ENCODE data around the gene ARPC3. TPM values are rescaled to one million over a fixed set of nuclear protein-coding genes. Genes with fewer than 3 reads are reported as not detected.
"Not testable (repeated sequence)": the region's sequence is repeated elsewhere in the genome, so short reads cannot be mapped to it uniquely, and the experiment has no call there.

Gene ARPC3
- total RNA-seq (2014; rRNA removed; shearing (Covaris generic)) = 601 and 663 TPM in 2 replicates

DNA sequence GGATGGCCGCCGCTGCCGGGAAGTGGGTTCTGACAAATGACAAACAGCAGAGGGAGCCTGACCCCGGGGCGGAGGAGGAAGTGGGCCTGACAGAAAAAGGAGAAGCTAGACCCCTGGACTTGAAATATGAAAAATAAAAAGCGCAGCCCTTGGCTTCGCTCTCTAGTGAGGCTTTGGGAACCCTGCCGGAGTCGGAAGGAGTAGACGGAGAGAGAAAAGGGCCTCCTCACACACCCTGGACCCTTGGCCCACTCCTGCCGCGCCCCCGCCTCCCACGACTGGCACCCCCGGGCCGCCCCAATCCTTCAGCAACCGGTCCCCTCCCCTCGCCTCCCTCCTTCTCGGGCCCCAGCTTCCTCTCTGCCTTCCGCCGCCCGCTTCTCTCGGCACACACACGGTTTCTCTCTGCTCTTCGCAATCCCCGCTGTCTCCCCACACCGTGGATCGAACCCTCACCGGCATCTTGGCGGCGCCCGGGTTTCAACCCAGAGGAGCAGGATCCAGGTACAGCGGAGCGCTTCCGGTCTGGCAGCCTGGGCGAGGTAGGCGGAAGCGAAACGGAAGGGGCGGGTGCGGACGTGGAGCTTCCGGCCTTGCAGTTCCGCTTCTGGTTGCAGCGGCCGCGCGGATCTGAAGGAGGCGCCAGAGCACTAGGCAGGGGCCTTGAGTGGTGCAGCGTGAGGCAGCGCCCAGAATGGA is at the start of gene ARPC3:
ARPC3 (minus strand) TSS at position 539 of the 699 bp plus-strand sequence; CDS start at position 462, 77 bp downstream.
- in situ Hi-C loops (cut with HindIII; ENCODE audit: low sequenced_read_pairs) = no loop called here
- peak; percentile 96 for DNase-seq (ENCODE audit: low spot score)

DNA sequence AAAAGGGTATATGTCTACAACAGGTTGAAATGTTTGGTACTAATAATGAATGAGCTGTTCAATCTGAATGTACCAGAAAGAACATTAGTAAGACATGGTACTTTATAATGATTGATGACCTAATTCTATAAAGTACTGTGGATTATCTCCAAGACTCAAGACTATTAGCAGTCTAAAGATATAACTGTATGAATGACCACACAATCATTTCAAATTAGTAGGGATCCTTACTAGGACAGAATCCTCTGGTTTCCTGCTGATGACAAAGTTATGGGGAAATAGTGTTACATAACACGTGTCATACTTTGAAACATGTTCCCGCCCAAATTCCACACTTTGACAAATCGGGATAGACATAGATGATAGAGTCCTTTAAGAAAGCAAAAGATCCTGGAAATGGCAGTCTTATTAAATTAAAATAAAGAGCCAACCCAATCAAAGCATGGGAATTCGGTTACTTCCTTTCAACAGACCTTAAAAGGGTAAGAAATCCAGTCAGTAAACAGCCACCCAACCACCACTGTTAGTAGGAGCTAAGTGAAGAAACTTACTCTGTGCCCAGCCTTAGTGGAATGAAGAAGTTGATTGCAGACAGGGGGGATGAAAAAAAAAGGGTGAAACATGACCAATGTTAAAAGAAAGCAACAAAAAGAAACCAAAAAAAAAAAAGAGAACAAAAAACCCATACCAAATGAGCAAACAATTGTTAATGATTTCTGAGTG is 49.0 kb upstream of the ARPC3 start:
- DNase-seq (ENCODE audit: low spot score) = no peak
- in situ Hi-C loops (cut with HindIII; ENCODE audit: low sequenced_read_pairs) = no loop called here

DNA sequence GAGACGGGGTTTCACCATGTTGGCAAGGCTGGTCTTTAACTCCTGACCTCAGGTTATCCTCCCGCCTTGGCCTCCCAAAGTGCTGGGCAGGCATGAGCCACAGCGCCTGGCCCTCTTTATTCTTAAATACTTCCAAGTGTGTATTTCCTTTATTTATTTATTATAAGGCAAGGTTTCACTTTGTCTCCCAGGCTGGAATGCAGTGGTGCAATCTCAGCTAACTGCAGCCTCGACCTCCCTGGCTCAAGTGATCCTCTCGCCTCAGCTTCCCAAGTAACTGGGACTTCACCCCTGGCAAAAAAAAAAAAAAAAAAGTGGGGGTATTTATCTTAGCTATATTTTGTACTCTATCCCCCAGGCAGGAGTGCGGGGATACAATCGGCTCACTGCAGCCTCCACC is 25.3 kb upstream of the ARPC3 start:
- in situ Hi-C loops (cut with HindIII; ENCODE audit: low sequenced_read_pairs) = no loop called here
- no peak for DNase-seq (ENCODE audit: low spot score)

DNA sequence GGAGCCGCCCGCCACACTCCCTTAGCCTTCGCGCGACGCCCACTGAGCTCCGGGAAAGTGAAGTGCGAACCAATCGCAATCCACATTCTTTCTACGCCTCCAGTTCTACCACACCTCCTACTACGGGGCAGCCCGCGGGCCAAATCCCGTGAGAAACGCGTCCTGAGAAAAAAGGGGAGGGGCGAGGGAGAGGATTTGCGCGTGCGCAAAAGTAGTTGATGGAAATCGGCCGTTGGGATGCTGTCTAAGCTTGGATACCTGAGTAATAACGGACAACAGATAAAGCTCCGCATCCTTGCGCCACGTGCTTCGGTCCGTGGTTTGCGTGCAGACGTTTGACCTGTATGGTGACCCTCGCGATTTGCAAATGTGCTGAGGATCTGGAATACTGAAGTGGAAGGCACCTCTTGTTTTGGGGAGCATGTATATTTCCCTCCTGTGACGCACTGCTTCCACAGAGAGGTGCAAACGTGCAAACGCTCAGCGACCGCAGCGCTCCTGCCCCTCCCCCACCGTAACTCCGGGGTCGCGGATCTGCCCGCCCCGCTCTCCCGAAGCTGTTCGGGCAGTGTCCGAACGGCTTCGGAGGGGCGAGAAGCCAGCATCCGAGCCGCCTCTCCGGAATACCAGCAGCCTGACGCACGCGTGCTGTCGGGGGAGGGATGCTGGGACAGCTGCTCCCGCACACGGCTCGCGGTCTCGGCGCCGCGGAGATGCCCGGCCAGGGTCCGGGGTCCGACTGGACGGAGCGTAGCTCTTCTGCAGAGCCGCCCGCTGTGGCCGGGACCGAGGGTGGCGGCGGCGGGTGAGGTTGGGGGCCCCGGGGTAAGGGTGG is 18.3 kb upstream of the ARPC3 start, which contains the start of the genes FAM216A and GPN3:
FAM216A (plus strand) TSS at position 632 of the 835 bp plus-strand sequence; CDS start at position 663, 31 bp downstream.
GPN3 (minus strand) TSS at position 44 of the 835 bp plus-strand sequence. CDS start 54 bp downstream, outside the sequence.
- in situ Hi-C loops (cut with HindIII; ENCODE audit: low sequenced_read_pairs) = loop anchor here (5.0 kb wide), 1 partner anchor 34 kb away; the partner anchor contains the start of genes RAD9B and VPS29

DNA sequence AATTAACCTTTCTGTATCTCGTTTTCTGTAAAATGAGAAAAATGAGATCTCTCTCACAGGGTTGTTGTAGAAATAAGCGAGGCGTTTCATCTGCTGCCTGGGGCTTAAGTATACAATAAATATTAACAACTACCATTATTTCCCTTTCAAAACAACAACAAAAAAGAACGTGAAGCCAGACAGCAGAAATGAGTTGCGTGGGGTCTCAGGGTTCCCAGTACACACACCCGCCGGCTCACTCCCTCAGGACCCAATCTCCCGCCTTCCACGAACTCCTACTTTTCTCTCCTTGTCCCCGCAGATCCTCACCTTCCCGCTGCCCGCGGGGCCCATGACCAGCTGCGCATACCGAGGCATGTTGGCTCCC is 17.7 kb upstream of the ARPC3 start:
- DNase-seq (ENCODE audit: low spot score) = no peak
- in situ Hi-C loops (cut with HindIII; ENCODE audit: low sequenced_read_pairs) = loop anchor here (5.0 kb wide), 1 partner anchor 34 kb away; the partner anchor contains the start of genes RAD9B and VPS29

More for the DNA sequence above, 18.3 kb upstream of the ARPC3 start, which contains the start of the genes FAM216A and GPN3:
- DNase-seq (ENCODE audit: low spot score) = peak; percentile 99

DNA sequence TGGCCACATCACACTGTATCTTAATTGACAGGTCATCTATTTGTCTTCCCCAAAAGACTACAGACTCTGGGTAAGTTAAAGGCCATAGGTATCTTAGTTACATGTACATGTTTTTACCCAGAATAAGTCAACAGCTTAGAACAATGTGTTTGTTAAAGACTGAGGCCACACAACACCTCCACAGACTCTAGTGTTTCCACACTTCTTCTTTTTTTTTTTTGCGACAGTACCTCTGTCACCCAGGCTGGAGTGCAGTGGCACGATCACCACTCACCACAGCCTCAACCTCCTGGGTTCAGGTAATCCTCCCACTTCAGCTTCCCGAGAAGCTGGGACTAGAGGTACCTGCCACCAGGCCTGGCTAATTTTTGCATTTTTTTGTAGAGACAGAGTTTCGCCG is 16.7 kb upstream of the ARPC3 start:
- no peak for DNase-seq (ENCODE audit: low spot score)
- in situ Hi-C loops (cut with HindIII; ENCODE audit: low sequenced_read_pairs) = loop anchor here (5.0 kb wide), 1 partner anchor 36 kb away; the partner anchor contains the start of genes RAD9B and VPS29

DNA sequence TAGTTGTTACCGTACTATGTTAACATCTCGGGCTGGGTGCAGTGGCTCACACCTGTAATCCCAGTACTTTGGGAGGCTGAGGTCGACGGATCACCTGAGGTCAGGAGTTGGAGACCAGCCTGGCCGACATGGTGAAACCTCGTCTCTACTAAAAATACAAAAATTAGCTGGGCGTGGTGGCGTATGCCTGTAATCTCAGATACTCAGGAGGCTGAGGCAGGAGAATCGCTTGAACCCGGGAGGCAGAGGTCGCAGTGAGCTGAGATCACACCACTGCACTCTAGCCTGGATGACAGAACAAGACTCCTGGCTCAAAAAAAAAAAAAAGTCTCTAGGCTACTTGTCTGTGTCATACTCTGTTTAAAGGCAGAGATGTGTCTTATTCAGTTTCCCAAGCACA is 15.6 kb upstream of the ARPC3 start:
- not testable (repeated sequence) for DNase-seq (ENCODE audit: low spot score)
- in situ Hi-C loops (cut with HindIII; ENCODE audit: low sequenced_read_pairs) = loop anchor here (5.0 kb wide), 1 partner anchor 37 kb away; the partner anchor contains the start of genes RAD9B and VPS29

DNA sequence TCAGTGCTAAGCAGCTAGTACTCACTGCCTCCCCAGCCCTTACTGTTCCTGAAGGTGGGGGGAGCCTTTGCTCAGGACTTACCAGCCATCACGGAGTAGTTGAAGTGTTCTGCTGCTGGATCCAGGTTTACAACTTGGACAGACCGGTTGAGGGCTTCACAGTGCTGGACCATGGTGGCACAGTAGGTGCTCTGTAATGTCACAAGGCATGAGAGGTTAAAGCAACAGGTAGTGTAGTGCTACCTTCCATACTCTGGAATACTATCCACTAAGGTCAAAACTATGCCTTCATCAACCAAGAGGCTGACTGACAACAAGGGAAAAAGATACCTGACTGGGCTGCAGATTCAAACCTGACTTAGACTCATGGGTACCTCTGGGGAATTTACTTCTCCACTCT is 14.9 kb upstream of the ARPC3 start:
- DNase-seq (ENCODE audit: low spot score) = no peak
- in situ Hi-C loops (cut with HindIII; ENCODE audit: low sequenced_read_pairs) = loop anchor here (5.0 kb wide), 1 partner anchor 37 kb away; the partner anchor contains the start of genes RAD9B and VPS29

- not testable (repeated sequence) for DNase-seq (ENCODE audit: low spot score)
Observed at GRCh38 chr12:110461189-110461588, 11.1 kb upstream of the ARPC3 start.

GRCh38 chr12:110458756-110459155 is 8.6 kb upstream of the ARPC3 start:
- in situ Hi-C loops (cut with HindIII; ENCODE audit: low sequenced_read_pairs) = no loop called here
- no peak for DNase-seq (ENCODE audit: low spot score)

More at GRCh38 chr12:110461189-110461588, 11.1 kb upstream of the ARPC3 start:
- in situ Hi-C loops (cut with HindIII; ENCODE audit: low sequenced_read_pairs) = not testable (repeated sequence)

DNA sequence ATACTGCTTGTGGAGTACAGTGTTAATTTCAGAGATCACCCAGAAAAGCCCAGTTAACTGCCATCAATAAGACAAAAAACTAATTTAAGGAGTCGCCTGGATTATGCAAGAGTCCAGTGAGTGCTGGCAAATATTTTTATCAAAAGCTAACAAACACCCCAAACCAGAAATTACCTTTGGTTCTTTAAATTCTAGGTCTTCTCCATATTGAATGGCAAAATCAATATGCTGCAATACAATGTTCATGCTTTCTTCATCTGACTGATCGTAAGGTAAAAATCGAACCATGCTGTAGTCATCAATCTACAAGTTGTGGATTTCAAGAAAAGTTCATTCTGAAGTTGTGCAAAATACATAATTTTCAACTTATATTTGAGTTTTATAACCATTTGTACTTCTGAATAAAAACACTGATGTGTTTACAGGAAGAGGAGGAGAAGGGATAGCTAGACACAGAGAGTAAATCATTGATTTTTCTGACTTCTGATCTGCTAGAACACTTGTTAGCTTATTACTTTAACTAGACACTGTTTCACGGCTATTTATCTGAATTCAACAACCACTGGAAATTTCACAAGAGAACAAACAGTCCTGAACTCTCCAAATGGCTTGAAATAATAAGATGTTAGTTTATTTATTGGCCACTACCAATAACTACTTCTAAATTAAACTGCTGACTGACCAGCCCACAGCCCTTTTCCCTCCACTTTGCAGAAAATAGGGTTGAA is 3.6 kb upstream of the ARPC3 start:
- in situ Hi-C loops (cut with HindIII; ENCODE audit: low sequenced_read_pairs) = no loop called here
- no peak for DNase-seq (ENCODE audit: low spot score)

DNA sequence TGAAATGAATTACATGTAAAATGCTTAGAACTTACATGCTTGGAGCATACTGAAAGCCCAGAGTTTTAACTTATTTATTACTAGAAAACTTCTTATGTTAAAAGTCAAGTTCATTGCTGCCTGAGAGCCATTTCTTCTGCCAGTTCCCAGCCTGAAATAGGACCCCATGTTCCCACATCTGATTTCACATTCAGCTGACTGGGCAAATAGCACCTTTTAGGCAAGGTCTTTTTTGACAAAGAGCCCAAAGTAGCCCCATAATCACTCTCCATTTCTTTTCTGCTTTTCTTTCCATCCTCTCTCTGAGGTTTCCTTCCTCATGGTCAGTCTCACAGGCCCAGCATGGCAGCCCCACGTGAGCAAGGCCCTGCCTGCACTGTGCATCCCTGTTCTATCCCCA is 1.1 kb upstream of the ARPC3 start:
- in situ Hi-C loops (cut with HindIII; ENCODE audit: low sequenced_read_pairs) = no loop called here
- DNase-seq (ENCODE audit: low spot score) = no peak

DNA sequence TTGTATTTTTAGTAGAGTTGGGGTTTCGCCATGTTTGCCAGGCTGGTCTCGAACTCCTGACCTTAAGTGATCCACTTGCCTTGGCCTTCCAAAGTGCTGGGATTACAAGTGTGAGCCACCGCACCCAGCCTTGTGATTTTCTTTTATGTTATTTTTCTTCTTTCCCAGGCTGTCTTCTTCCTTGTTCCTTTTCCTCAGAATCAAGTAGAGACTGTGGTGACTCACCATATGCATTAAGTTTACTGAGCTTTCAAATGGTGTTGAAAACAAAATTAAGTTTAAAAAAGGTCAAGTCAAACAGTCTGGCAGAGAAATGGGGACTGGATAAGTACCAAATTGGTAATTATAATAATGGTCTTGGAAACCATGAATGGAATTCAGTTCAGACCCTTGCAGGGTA is 5.7 kb downstream of the ARPC3 start:
- in situ Hi-C loops (cut with HindIII; ENCODE audit: low sequenced_read_pairs) = no loop called here
- no peak for DNase-seq (ENCODE audit: low spot score)

GRCh38 chr12:110436231-110436630 is 13.9 kb downstream of the ARPC3 start:
- in situ Hi-C loops (cut with HindIII; ENCODE audit: low sequenced_read_pairs) = no loop called here
- no peak for DNase-seq (ENCODE audit: low spot score)

- in situ Hi-C loops (cut with HindIII; ENCODE audit: low sequenced_read_pairs) = no loop called here
- DNase-seq (ENCODE audit: low spot score) = no peak
Observed at GRCh38 chr12:110431957-110432587, 18.1 kb downstream of the ARPC3 start.

DNA sequence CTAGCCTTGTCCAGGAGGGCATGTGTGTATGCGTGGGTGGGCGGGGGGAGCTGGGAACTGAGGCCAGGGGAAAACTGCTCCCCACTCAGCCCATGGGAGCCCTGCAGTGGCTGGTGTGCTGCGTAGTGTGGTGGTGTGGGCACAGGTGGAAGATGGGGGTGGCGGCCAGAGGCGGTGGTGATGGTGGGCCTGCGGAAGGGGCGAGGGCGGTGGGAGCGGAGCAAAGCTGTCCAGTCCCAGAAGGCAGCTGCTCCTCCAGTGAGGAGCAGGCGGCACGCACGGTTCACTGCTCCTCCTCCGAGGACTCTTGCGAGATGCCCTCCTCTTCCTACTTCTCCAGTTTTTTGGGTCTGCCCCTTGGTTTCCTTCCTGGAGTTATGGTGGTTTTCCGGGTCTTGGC is 20.5 kb downstream of the ARPC3 start:
- in situ Hi-C loops (cut with HindIII; ENCODE audit: low sequenced_read_pairs); DNase-seq (ENCODE audit: low spot score): not testable (repeated sequence)

DNA sequence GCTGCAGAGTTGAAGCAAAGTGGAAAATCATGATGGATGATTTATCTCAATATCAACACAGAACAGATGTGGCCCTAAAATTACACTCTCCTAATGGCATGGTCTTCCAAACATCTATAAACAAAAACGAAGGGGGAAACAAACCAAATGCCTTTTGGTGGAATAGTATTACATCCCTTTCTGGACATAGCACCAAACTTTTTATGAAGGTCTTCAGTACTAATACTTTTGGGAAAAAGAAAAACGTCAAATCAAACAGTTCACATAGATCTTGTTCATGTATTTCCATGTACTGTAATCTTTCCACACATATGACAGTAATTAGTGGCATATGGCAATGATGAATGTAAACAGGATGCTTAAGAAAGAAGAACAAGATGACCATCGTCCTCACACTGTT is 23.7 kb downstream of the ARPC3 start:
- DNase-seq (ENCODE audit: low spot score) = no peak

GRCh38 chr12:110424237-110424636 is 25.9 kb downstream of the ARPC3 start:
- DNase-seq (ENCODE audit: low spot score) = no peak
- in situ Hi-C loops (cut with HindIII; ENCODE audit: low sequenced_read_pairs) = no loop called here

More for the DNA sequence above, 23.7 kb downstream of the ARPC3 start:
- in situ Hi-C loops (cut with HindIII; ENCODE audit: low sequenced_read_pairs) = no loop called here
